HepG2 (cell line): ENCODE data around the gene FOSB.
"Not testable (repeated sequence)": the region's sequence is repeated elsewhere in the genome, so short reads cannot be mapped to it uniquely, and the experiment has no call there.

Source experiments
- FLYWCH1 ChIP-seq: sonication (generic); formaldehyde crosslinking; IDR thresholded peaks from 2 replicates; pipeline ENCODE4 v1.8.1; 2023; ENCODE audit warnings: mild to moderate bottlenecking, missing genetic modification reagents
- HIVEP1 ChIP-seq: sonication (generic); formaldehyde crosslinking; IDR thresholded peaks from 2 replicates; pipeline ENCODE4 v1.4.0; 2020; ENCODE audit warnings: mild to moderate bottlenecking, missing genetic modification reagents
- JUND ChIP-seq: sonication (generic); formaldehyde crosslinking; IDR thresholded peaks from 2 replicates; pipeline ENCODE4 v1.8.0; 2022; ENCODE audit warnings: mild to moderate bottlenecking, missing genetic modification reagents
- MIER3 ChIP-seq: IDR thresholded peaks from 2 replicates; pipeline ENCODE4 v1.6.1; 2016; ENCODE audit warnings: missing compliant biosample characterization, borderline replicate concordance
- NR2F1 ChIP-seq, 2 experiments: fragments of 450-650 bp in 1 of 2; formaldehyde crosslinking in 1 of 2; IDR thresholded peaks; 2 replicates each; pipeline versions ENCODE4 v1.5.0 to v1.6.1; 2016 to 2020; ENCODE audit warnings: mild to moderate bottlenecking in 1 of 2, missing compliant biosample characterization in 1 of 2, missing genetic modification reagents in 1 of 2, moderate library complexity in 1 of 2
- POLR2A ChIP-seq, 2 experiments: IDR thresholded peaks; 2 replicates each; pipeline ENCODE4 v1.6.1; 2011; ENCODE audit warnings: low read depth in 2 of 2, low read length in 2 of 2, mild to moderate bottlenecking in 1 of 2, moderate library complexity in 1 of 2; ENCODE audit not compliant: insufficient read depth in 1 of 2
- POLR2AphosphoS5 ChIP-seq: IDR thresholded peaks from 2 replicates; pipeline ENCODE4 v1.6.1; 2012; ENCODE audit warnings: low read depth, low read length
- ZKSCAN5 ChIP-seq: sonication (generic); formaldehyde crosslinking; IDR thresholded peaks from 2 replicates; pipeline ENCODE4 v1.5.1; 2020; ENCODE audit warnings: mild to moderate bottlenecking, missing genetic modification reagents
- ZNF296 ChIP-seq: sonication (generic); formaldehyde crosslinking; conservative IDR thresholded peaks from 2 replicates; pipeline ENCODE4 v1.5.0; 2020; ENCODE audit warnings: mild to moderate bottlenecking, missing genetic modification reagents
- TF ChIP-seq, protein P1 (sequence below): sonication (generic); formaldehyde crosslinking; IDR thresholded peaks from 2 replicates; pipeline ENCODE4 v1.5.1; 2020; ENCODE audit warnings: missing genetic modification reagents, mild to moderate bottlenecking, borderline replicate concordance
- TF ChIP-seq, protein P2 (sequence below): sonication (generic); formaldehyde crosslinking; IDR thresholded peaks from 2 replicates; pipeline ENCODE4 v1.4.0; 2020; ENCODE audit warnings: missing genetic modification reagents
- TF ChIP-seq, protein P3 (sequence below): sonication (generic); formaldehyde crosslinking; IDR thresholded peaks from 2 replicates; pipeline ENCODE4 v1.5.0; 2020; ENCODE audit warnings: mild to moderate bottlenecking, missing genetic modification reagents, moderate library complexity
- TF ChIP-seq, protein P4 (sequence below): fragments of 450-650 bp; IDR thresholded peaks from 2 replicates; pipeline ENCODE4 v1.6.1; 2017; ENCODE audit warnings: mild to moderate bottlenecking

DNA sequence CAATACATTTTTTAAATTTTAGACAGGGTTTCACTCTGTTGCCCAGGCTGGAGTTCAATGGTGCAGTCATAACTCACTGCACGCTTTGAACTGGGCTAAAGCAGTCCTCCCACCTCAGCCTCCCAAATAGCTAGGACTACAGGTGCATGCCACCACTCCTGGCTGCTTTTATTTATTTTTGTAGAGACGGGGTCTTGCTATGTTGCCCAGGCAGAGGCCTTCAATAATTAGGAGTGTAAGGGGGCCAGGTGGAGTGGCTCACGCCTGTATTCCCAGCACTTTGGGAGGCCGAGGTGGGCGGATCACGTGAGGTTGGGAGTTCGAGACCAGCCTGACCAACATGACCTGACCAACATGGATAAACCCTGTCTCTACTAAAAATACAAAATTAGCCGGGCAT is 35.3 kb upstream of the FOSB start:
- not testable (repeated sequence) for TF ChIP-seq ZNF296 (CRISPR knock-in tag); POLR2A (IDR thresholded peaks at IDR 0.05; ENCODE audit: insufficient read depth in 1 of 2, low read depth in 2 of 2, low read length in 2 of 2); JUND (CRISPR knock-in tag); ZKSCAN5 (CRISPR knock-in tag); FLYWCH1 (CRISPR knock-in tag); MIER3 (CRISPR knock-in tag); HIVEP1 (CRISPR knock-in tag); NR2F1 (CRISPR knock-in tag; IDR thresholded peaks at IDR 0.05); POLR2AphosphoS5
- TF ChIP-seq, protein P1, sequence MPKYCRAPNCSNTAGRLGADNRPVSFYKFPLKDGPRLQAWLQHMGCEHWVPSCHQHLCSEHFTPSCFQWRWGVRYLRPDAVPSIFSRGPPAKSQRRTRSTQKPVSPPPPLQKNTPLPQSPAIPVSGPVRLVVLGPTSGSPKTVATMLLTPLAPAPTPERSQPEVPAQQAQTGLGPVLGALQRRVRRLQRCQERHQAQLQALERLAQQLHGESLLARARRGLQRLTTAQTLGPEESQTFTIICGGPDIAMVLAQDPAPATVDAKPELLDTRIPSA (CRISPR knock-in tag): not testable (repeated sequence)
- TF ChIP-seq, protein P2, sequence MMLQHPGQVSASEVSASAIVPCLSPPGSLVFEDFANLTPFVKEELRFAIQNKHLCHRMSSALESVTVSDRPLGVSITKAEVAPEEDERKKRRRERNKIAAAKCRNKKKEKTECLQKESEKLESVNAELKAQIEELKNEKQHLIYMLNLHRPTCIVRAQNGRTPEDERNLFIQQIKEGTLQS (CRISPR knock-in tag): not testable (repeated sequence)
- TF ChIP-seq, protein P3, sequence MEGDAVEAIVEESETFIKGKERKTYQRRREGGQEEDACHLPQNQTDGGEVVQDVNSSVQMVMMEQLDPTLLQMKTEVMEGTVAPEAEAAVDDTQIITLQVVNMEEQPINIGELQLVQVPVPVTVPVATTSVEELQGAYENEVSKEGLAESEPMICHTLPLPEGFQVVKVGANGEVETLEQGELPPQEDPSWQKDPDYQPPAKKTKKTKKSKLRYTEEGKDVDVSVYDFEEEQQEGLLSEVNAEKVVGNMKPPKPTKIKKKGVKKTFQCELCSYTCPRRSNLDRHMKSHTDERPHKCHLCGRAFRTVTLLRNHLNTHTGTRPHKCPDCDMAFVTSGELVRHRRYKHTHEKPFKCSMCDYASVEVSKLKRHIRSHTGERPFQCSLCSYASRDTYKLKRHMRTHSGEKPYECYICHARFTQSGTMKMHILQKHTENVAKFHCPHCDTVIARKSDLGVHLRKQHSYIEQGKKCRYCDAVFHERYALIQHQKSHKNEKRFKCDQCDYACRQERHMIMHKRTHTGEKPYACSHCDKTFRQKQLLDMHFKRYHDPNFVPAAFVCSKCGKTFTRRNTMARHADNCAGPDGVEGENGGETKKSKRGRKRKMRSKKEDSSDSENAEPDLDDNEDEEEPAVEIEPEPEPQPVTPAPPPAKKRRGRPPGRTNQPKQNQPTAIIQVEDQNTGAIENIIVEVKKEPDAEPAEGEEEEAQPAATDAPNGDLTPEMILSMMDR (CRISPR knock-in tag): not testable (repeated sequence)
- TF ChIP-seq, protein P4, sequence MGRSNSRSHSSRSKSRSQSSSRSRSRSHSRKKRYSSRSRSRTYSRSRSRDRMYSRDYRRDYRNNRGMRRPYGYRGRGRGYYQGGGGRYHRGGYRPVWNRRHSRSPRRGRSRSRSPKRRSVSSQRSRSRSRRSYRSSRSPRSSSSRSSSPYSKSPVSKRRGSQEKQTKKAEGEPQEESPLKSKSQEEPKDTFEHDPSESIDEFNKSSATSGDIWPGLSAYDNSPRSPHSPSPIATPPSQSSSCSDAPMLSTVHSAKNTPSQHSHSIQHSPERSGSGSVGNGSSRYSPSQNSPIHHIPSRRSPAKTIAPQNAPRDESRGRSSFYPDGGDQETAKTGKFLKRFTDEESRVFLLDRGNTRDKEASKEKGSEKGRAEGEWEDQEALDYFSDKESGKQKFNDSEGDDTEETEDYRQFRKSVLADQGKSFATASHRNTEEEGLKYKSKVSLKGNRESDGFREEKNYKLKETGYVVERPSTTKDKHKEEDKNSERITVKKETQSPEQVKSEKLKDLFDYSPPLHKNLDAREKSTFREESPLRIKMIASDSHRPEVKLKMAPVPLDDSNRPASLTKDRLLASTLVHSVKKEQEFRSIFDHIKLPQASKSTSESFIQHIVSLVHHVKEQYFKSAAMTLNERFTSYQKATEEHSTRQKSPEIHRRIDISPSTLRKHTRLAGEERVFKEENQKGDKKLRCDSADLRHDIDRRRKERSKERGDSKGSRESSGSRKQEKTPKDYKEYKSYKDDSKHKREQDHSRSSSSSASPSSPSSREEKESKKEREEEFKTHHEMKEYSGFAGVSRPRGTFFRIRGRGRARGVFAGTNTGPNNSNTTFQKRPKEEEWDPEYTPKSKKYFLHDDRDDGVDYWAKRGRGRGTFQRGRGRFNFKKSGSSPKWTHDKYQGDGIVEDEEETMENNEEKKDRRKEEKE: not testable (repeated sequence)
